Thyroid gland (tissue), 4 donors: ENCODE results near the gene LRCH2. TPM values are rescaled to one million over a fixed set of nuclear protein-coding genes. Genes with fewer than 3 reads are reported as not detected.
A peak's percentile ranks its signal among the peaks of the same experiment; 100 is the strongest.

Experiments used
- DNase-seq, 2 donors: peaks; one replicate each; pipeline ENCODE4 v3.0.0-alpha.2; 2019
- H3K27ac ChIP-seq, 3 donors: fragments of 200-600 bp; sonication (generic); 1 replicate in 2 of 3; 2 replicates in 1 of 3; pipeline ENCODE4 v1.5.1; 2016 to 2019; ENCODE audit warnings: mild to moderate bottlenecking in 1 of 3, moderate library complexity in 1 of 3
- H3K27me3 ChIP-seq: fragments of 200-600 bp; sonication (generic); one replicate; pipeline ENCODE4 v1.5.1; 2019
- H3K36me3 ChIP-seq, 2 donors: fragments of 200-600 bp; sonication (generic); one replicate each; pipeline ENCODE4 v1.5.1; 2016 to 2019
- H3K4me1 ChIP-seq, 2 donors: fragments of 200-600 bp; sonication (generic); one replicate each; pipeline ENCODE4 v1.5.1; 2017 to 2019
- H3K4me3 ChIP-seq, 3 donors: fragments of 200-600 bp; sonication (generic); replicated peaks in 1 of 3; 1 replicate in 2 of 3; 2 replicates in 1 of 3; pipeline ENCODE4 v1.5.1; 2016; ENCODE audit warnings: mild to moderate bottlenecking in 1 of 3
- H3K9me3 ChIP-seq: fragments of 200-600 bp; sonication (generic); one replicate; pipeline ENCODE4 v1.5.1; 2017
- CTCF ChIP-seq, 6 experiments: fragments of 200-600 bp in 3 of 6; fragments of 450-650 bp in 3 of 6; sonication (generic) in 3 of 6; IDR thresholded peaks; one replicate each; pipeline ENCODE4 v1.5.1; 2016 to 2019; ENCODE audit warnings: antibody characterized with exemption in 6 of 6, mild to moderate bottlenecking in 2 of 6, inconsistent platforms in 1 of 6, moderate library complexity in 1 of 6
- POLR2A ChIP-seq, 2 donors: fragments of 450-650 bp; IDR thresholded peaks; one replicate each; pipeline ENCODE4 v1.6.1; 2017; ENCODE audit warnings: antibody characterized with exemption in 2 of 2, mild to moderate bottlenecking in 2 of 2, moderate library complexity in 1 of 2
- WGBS, 2 donors: methylation state at CpG; one replicate each; pipeline ENCODE4 v1.1.5; 2017; 5-methylcytosine and 5-hydroxymethylcytosine counted together
- intact Hi-C: fragments of 100-400 bp; cut with DNase I; formaldehyde crosslinking; loops from one replicate; pipeline ENCODE4 v1.15.1; 2023
- total RNA-seq, 4 donors: library from RNA; depleted of rRNA; stranded (reverse); fragments of >200 nt; gene quantifications; one replicate each; pipeline ENCODE4 v1.2.3, GENCODE V29; 2016

Gene LRCH2
- total RNA-seq, 4 donors from 2014 or later = 4.6 to 10.2 (median 5.6) TPM

GRCh38 chrX:115177932-115178331, 56.0 kb downstream of the LRCH2 start:
- intact Hi-C loops = no loop called here
- H3K4me1 ChIP-seq = no peaks in the 10 kb centered on the region
- WGBS, 2 donors = 86 to 97% methylated on average over 3 to 4 of the region's 4 CpGs
- no peaks in the 10 kb centered on the region for H3K36me3 ChIP-seq
- H3K27me3 ChIP-seq = no peaks in the 10 kb centered on the region
- no peak overlapping the region for H3K4me3 ChIP-seq
- no peaks in the 10 kb centered on the region for H3K9me3 ChIP-seq
- no peak for TF ChIP-seq CTCF (IDR thresholded peaks at IDR 0.05)
- no peak for TF ChIP-seq POLR2A (IDR thresholded peaks at IDR 0.05)
- no peak overlapping the region for H3K27ac ChIP-seq
- DNase-seq = no peak

GRCh38 chrX:115174548-115174947, 59.3 kb downstream of the LRCH2 start:
- H3K4me1 ChIP-seq = no peaks in the 10 kb centered on the region
- H3K9me3 ChIP-seq = no peaks in the 10 kb centered on the region
- TF ChIP-seq CTCF (IDR thresholded peaks at IDR 0.05) (no peak), POLR2A (IDR thresholded peaks at IDR 0.05) (no peak)
- no peak overlapping the region for H3K4me3 ChIP-seq
- intact Hi-C loops = no loop called here
- no peak for DNase-seq
- H3K27ac ChIP-seq = no peak overlapping the region
- H3K27me3 ChIP-seq = no peaks in the 10 kb centered on the region
- no peaks in the 10 kb centered on the region for H3K36me3 ChIP-seq
- 88 to 94% methylated on average over 3 of the region's 3 CpGs for WGBS, 2 donors

- Histone ChIP-seq H3K4me1 (no peaks in the 10 kb centered on the region), H3K36me3 (no peaks in the 10 kb centered on the region), H3K27me3 (no peaks in the 10 kb centered on the region), H3K4me3 (no peak overlapping the region), H3K27ac (no peak overlapping the region), H3K9me3 (no peaks in the 10 kb centered on the region)
- intact Hi-C loops = no loop called here
- no peak for DNase-seq
- no peak for TF ChIP-seq CTCF (IDR thresholded peaks at IDR 0.05)
- TF ChIP-seq POLR2A (IDR thresholded peaks at IDR 0.05) = no peak
- WGBS, 2 donors = 80 to 87% methylated on average over 9 of the region's 9 CpGs
Measured at GRCh38 chrX:115173181-115173580, 60.7 kb downstream of the LRCH2 start.

- H3K36me3 ChIP-seq = no peaks in the 10 kb centered on the region
- no peak overlapping the region for H3K4me3 ChIP-seq
- no peak for DNase-seq
- no peak overlapping the region for H3K27ac ChIP-seq
- TF ChIP-seq POLR2A (IDR thresholded peaks at IDR 0.05) (no peak), CTCF (IDR thresholded peaks at IDR 0.05) (peak in 4 of 6 experiments; percentile 41 to 57 (median 49))
- no peaks in the 10 kb centered on the region for H3K9me3 ChIP-seq
- intact Hi-C loops = no loop called here
- H3K27me3 ChIP-seq = no peaks in the 10 kb centered on the region
- WGBS, 2 donors = 89 to 92% methylated on average over 1 of the region's 1 CpG
- H3K4me1 ChIP-seq = no peaks in the 10 kb centered on the region
Measured at GRCh38 chrX:115147220-115147619, 86.7 kb downstream of the LRCH2 start.

GRCh38 chrX:115142057-115142456, 91.8 kb downstream of the LRCH2 start:
- no peak overlapping the region for H3K27ac ChIP-seq
- intact Hi-C loops = no loop called here
- no peaks in the 10 kb centered on the region for H3K27me3 ChIP-seq
- H3K4me3 ChIP-seq = no peak overlapping the region
- H3K4me1 ChIP-seq = no peaks in the 10 kb centered on the region
- no peaks in the 10 kb centered on the region for H3K36me3 ChIP-seq
- no peak for TF ChIP-seq POLR2A (IDR thresholded peaks at IDR 0.05)
- TF ChIP-seq CTCF (IDR thresholded peaks at IDR 0.05) = no peak
- DNase-seq = no peak
- no peaks in the 10 kb centered on the region for H3K9me3 ChIP-seq
